Measurements from ENCODE around the gene HNF1A. TPM values are rescaled to one million over a fixed set of nuclear protein-coding genes. Genes with fewer than 3 reads are reported as not detected.

HNF1A gene
- not detected in 2 replicates for total RNA-seq
- polyA plus RNA-seq, result not detected in 2 replicates
- polyA plus RNA-seq (2011; cell fraction: cytosol; rRNA removed), result not detected in 2 replicates
- polyA plus RNA-seq (2011; cell fraction: nucleus; rRNA removed), result not detected in 2 replicates
- not detected in 2 replicates for polyA plus RNA-seq (2012)
- polyA minus RNA-seq, result not detected in 2 replicates
- polyA minus RNA-seq (2011; cell fraction: cytosol; rRNA and poly(A)+ RNA removed), result not detected
- not detected in 2 replicates for polyA minus RNA-seq (2011; cell fraction: nucleus; rRNA and poly(A)+ RNA removed)
- Bru-seq, nascent RNA, result not detected
- not detected for BruChase-seq, experiment 1, labeled RNA remaining after a 6-hour chase
- BruChase-seq, experiment 2, labeled RNA remaining after a 2-hour chase, result not detected
- long read RNA-seq, partial matches to known transcripts, result 0 of 2 reads
- long read RNA-seq, other reads (novel, unspliced or antisense), result 2 of 2 reads

- no TSS peak for BruUV-seq (replicated peaks)
- H3K79me2 ChIP-seq (ENCODE audit: control insufficient read depth, insufficient read depth, low read length), result no peaks in the 10 kb centered on the region
- H3K4me1 ChIP-seq (ENCODE audit: control insufficient read depth, extremely low read depth, insufficient read depth, low read length), result no peaks in the 10 kb centered on the region
- no peaks in the 10 kb centered on the region for H3K36me3 ChIP-seq (ENCODE audit: control insufficient read depth in 2 of 2, extremely low read depth in 1 of 2, insufficient read depth in 2 of 2, low read length in 2 of 2)
- no peak within 1 kb of the TSS for H2AFZ ChIP-seq (ENCODE audit: low read depth, low read length)
- H3K9ac ChIP-seq (replicated peaks; ENCODE audit: extremely low read depth, insufficient read depth, low read length), result no peak within 1 kb of the TSS
- H3K4me2 ChIP-seq (ENCODE audit: insufficient read depth, low read length), result no peak within 1 kb of the TSS
- H3K27ac ChIP-seq (ENCODE audit: insufficient read depth, low read depth, low read length), result no peak within 1 kb of the TSS
- FAIRE-seq (no peak), DNase-seq (ENCODE audit: low read depth, low spot score) (no peak)
- TF ChIP-seq JUN (IDR thresholded peaks at IDR 0.05; ENCODE audit: borderline replicate concordance, insufficient read depth, insufficient read length, low read depth), result no peak
- no peak for TF ChIP-seq FOS (IDR thresholded peaks at IDR 0.05; ENCODE audit: borderline replicate concordance, insufficient read depth, low read length)
- TF ChIP-seq GATA2 (IDR thresholded peaks at IDR 0.05; ENCODE audit: insufficient read depth, insufficient read length, low read depth, low read length), result no peak
- TF ChIP-seq, protein P1, sequence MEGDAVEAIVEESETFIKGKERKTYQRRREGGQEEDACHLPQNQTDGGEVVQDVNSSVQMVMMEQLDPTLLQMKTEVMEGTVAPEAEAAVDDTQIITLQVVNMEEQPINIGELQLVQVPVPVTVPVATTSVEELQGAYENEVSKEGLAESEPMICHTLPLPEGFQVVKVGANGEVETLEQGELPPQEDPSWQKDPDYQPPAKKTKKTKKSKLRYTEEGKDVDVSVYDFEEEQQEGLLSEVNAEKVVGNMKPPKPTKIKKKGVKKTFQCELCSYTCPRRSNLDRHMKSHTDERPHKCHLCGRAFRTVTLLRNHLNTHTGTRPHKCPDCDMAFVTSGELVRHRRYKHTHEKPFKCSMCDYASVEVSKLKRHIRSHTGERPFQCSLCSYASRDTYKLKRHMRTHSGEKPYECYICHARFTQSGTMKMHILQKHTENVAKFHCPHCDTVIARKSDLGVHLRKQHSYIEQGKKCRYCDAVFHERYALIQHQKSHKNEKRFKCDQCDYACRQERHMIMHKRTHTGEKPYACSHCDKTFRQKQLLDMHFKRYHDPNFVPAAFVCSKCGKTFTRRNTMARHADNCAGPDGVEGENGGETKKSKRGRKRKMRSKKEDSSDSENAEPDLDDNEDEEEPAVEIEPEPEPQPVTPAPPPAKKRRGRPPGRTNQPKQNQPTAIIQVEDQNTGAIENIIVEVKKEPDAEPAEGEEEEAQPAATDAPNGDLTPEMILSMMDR (IDR thresholded peaks at IDR 0.05; ENCODE audit: extremely low read depth in 1 of 2, insufficient read depth in 1 of 2, low read depth in 1 of 2, low read length in 2 of 2), result no peak
- TF ChIP-seq MAX (IDR thresholded peaks at IDR 0.05; ENCODE audit: insufficient read depth, insufficient read length), result no peak
- TF ChIP-seq POLR2A (IDR thresholded peaks at IDR 0.05; ENCODE audit: low read depth, low read length), result no peak
- no peak for TF ChIP-seq POLR2AphosphoS5 (IDR thresholded peaks at IDR 0.05; ENCODE audit: insufficient read depth, low read depth, low read length)
- TF ChIP-seq MYC (IDR thresholded peaks at IDR 0.05; ENCODE audit: low read depth, low read length), result no peak
- no peak for TF ChIP-seq EZH2 (IDR thresholded peaks at IDR 0.05; ENCODE audit: borderline replicate concordance, low read depth, low read length, severe bottlenecking)
- intact Hi-C loops (cut with micrococcal nuclease), result no loop called here
- no peaks in the 10 kb centered on the region for H3K9me1 ChIP-seq (replicated peaks; ENCODE audit: control insufficient read depth, extremely low read depth, insufficient read depth, low read length)
- H3K4me3 ChIP-seq (replicated peaks in 1 of 3; ENCODE audit: insufficient read depth in 1 of 3, low read depth in 1 of 3, low read length in 3 of 3), result no peak within 1 kb of the TSS
- H4K20me1 ChIP-seq (replicated peaks; ENCODE audit: control insufficient read depth, extremely low read depth, insufficient read depth, low read length), result no peaks in the 10 kb centered on the region
- H3K27me3 ChIP-seq (ENCODE audit: control insufficient read depth in 2 of 2, insufficient read depth in 2 of 2, low read length in 2 of 2), result no peaks in the 10 kb centered on the region
- dilution Hi-C loops (cut with MboI; ENCODE audit: extremely low pct_ligation_motif_present, low sequenced_read_pairs), result no loop called here
- POLR2A ChIA-PET, result no interaction called here
- H3K9me3 ChIP-seq (replicated peaks; ENCODE audit: control insufficient read depth, insufficient read depth, low read length), result no peaks in the 10 kb centered on the region
- CTCF ChIA-PET, result interaction anchor here (0.7 kb wide), 3 partner anchors 131 to 329 kb away, joined by 3 to 4 read pairs (median 3); no protein-coding TSS in a partner anchor
These were observed at the start of gene HNF1A for GRCh38 chr12:120978296-120979219. HNF1A (plus strand) TSS chr12:120978543; CDS start chr12:120978769, 226 bp downstream.

All from endothelial cell of umbilical vein (primary cell).